HUES6 (cell line): ENCODE results near the gene TAMALIN.
A peak's percentile ranks its signal among the peaks of the same experiment; 100 is the strongest.

Experiments used
- H3K27ac ChIP-seq: 2 replicates; pipeline ENCODE4 v1.7.0; 2013; ENCODE audit warnings: low read depth, mild to moderate bottlenecking, low read length, inconsistent platforms
- H3K27me3 ChIP-seq: 2 replicates; pipeline ENCODE4 v1.6.1; 2013; ENCODE audit warnings: low read length; ENCODE audit not compliant: control insufficient read depth, insufficient read depth
- H3K36me3 ChIP-seq: 2 replicates; pipeline ENCODE4 v1.6.1; 2013; ENCODE audit warnings: low read length; ENCODE audit not compliant: control insufficient read depth, insufficient read depth
- H3K4me1 ChIP-seq: 2 replicates; pipeline ENCODE4 v1.6.1; 2013; ENCODE audit warnings: low read length; ENCODE audit not compliant: control insufficient read depth, insufficient read depth
- H3K4me3 ChIP-seq: 2 replicates; pipeline ENCODE4 v1.5.1; 2013; ENCODE audit warnings: low read depth, low read length
- H3K9ac ChIP-seq: one replicate; pipeline ENCODE4 v1.6.1; 2013; ENCODE audit warnings: mild to moderate bottlenecking, low read length
- H3K9me3 ChIP-seq: 2 replicates; pipeline ENCODE4 v1.6.1; 2013; ENCODE audit warnings: low read depth, low read length; ENCODE audit not compliant: control insufficient read depth, insufficient read depth

Gene TAMALIN

DNA sequence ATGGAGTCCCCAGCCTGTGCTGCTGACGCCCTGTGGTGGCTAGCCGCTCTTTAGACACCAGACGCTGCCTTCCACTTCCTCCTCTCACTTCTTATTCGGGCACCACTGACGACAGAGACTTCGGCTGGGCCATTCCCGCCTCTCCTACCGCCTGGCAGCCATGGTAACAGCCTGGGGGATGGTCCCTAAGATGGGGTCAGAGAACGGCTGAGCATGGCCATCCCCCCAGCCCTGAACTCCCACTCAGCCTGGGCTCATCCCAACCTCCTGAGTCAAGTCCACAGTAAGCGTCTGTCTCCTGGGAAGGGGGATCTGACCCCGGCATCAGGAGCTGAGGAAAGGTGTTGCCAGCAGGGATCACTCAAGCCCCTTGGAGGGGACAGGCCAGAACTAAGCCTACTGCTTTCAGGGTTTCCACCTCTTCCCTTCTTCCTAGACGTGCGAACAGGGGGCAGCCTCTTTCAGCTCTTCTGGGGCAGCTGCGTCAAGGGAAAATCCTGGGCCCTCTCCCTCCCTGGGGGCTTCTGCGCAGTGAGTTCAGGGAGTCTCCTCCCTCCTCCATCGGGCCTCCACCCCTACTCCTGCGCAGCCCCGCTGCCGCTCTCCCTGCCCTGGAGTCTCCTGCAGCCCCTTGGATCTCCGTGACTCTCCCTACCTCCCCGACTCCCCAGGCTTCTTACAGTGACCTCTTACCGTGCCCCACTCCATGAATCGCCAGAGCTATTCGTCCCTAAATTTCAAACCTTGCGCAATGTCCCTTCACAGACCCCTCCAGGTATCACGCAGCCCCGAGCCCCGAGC lies 643 bp upstream of the TAMALIN start:
- Histone ChIP-seq H3K27ac (no peak overlapping the region), H3K9me3 (no peaks in the 10 kb centered on the region), H3K27me3 (peaks cover 52% of the 10 kb centered on the region), H3K4me1 (peaks cover 39% of the 10 kb centered on the region), H3K4me3 (peak overlapping the region; percentile 60), H3K36me3 (peaks cover 1% of the 10 kb centered on the region; the same call in 1 of the 2 replicates), H3K9ac (no peak overlapping the region)

DNA sequence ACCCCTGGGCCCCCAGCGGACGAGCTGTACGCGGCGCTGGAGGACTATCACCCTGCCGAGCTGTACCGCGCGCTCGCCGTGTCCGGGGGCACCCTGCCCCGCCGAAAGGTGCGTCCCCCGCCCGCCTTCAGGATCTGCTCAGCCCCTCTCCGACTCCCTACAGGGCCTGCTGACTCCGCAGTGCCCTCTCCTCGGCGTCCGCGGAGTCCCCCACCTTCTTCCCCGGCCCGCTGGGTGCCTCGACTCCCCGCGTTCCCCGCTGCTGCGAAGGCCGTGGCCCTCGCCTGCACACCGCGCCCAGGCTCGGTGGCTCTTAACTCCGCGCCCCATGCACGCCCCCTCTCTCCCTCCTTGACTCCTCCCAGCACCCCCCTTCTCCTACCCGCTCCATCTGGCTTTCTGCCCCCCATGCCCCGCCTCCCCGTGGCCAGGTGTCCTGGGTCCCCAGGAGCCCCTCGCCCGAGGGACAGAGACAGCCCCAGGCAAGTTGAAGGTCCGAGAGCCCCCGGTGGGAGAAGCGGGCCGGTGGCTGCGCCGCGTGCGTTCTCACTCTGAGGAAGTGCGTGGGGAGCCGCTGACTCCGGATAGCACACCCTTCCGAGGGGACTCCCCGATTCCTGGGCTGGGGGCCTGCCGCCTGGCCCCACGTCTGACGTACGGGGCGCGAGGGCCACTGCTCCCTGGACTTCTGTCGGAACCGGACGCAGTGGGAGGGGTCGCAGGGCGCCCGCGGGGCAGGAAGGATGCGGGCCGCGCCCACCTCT lies 594 bp downstream of the TAMALIN start:
- peak overlapping the region; percentile 54 for H3K9ac ChIP-seq
- peaks cover 39% of the 10 kb centered on the region for H3K4me1 ChIP-seq
- H3K4me3 ChIP-seq: peak overlapping the region; percentile 64

DNA sequence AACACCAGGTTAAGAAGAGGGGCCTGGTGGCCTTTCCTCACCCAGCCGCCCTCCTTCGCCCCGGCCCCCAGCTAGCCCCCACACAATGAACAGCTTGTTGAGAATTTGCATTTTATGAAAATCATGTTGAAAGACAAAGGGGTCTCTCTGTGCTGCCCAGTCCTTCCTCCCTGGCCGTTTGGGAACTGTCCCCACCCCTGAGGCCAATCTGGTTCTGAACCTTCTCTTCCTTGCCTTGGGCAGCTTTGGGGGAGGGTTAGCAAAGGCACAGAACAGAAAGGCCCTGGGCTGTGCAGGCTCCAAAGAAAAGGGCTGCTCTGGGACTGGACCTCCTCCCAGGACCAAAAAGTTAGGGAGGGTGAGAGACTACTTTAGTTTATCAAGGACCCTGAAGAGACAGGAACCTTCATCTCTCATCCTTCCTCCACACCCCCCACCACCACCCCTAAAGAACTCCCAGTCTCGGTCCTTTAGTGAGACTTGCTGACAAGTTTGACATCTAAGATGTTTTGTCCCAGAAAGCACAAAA lies 1.3 kb downstream of the TAMALIN start:
- Histone ChIP-seq H3K9me3 (no peaks in the 10 kb centered on the region), H3K36me3 (peaks cover 12% of the 10 kb centered on the region; the same call in 1 of the 2 replicates), H3K4me1 (peaks cover 39% of the 10 kb centered on the region), H3K27me3 (peaks cover 52% of the 10 kb centered on the region), H3K9ac (no peak overlapping the region), H3K4me3 (peak overlapping the region; percentile 64), H3K27ac (no peak overlapping the region)

More for the DNA sequence above, 594 bp downstream of the TAMALIN start:
- Histone ChIP-seq H3K36me3 (peaks cover 10% of the 10 kb centered on the region; the same call in 1 of the 2 replicates), H3K27me3 (peaks cover 52% of the 10 kb centered on the region), H3K27ac (no peak overlapping the region), H3K9me3 (no peaks in the 10 kb centered on the region)

DNA sequence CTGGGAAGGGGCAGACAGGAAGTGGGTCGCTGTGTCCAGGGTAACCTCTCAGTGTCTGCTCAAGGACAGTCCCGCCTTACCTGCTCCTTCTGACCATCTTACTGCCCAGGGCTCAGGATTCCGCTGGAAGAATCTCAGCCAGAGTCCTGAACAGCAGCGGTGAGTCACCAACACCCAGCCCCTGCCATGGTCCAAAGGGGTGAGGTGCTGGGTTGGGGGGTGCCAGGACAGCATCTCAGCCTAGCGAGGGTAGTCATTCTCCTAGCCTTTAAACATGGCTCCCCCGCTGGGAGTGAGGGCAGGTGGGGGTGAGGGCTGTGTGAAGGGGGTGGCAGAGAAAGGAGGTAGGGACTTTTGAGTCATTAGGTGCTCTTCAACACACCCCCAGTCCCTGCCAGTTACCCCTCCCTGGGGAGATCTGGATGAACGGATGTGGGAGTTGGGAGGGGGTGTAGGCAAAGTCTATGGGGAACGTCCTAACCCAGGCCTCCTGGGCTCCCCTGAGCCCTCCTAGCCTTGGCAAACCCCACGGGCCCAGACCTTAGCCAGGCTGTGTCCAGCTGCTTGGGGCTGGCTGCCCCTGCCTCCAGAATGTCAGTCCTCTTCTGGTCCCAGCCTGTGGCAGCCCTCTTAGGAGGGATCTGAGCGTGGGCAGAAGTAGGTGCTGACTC lies 2.5 kb downstream of the TAMALIN start:
- peaks cover 44% of the 10 kb centered on the region for H3K4me1 ChIP-seq
- H3K4me3 ChIP-seq: no peak overlapping the region
- no peaks in the 10 kb centered on the region for H3K9me3 ChIP-seq
- H3K27ac ChIP-seq: no peak overlapping the region
- no peak overlapping the region for H3K9ac ChIP-seq
- H3K27me3 ChIP-seq: peaks cover 63% of the 10 kb centered on the region
- H3K36me3 ChIP-seq: peaks cover 12% of the 10 kb centered on the region; the same call in 1 of the 2 replicates

DNA sequence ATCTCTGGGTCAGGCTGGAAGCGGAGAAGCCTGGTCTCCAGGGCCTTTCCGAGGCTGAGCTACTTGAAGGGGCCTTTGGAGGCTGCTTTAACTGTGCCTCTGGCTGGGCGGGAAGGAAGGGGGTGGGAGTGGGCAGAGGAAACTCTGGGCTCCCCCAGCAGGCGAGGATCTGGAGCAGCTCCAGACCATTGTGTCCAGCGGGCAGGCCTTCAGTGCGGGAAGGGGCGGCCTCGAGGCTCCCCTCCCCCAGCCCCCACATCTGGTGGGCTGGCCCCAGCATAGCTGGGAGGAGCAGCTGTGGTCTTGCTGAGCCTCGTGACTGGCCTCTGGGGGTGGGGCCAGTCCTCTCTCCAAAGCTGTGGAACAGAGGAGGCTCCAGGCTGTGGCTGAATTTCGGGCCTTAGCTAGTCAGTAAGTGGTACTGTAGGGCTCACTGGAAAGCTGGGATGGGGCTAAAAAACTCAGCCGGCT lies 3.4 kb downstream of the TAMALIN start:
- peaks cover 12% of the 10 kb centered on the region; the same call in 1 of the 2 replicates for H3K36me3 ChIP-seq
- H3K4me3 ChIP-seq: no peak overlapping the region
- peaks cover 46% of the 10 kb centered on the region for H3K4me1 ChIP-seq
- H3K27ac ChIP-seq: no peak overlapping the region; the same call in 1 of the 2 replicates
- H3K27me3 ChIP-seq: peaks cover 59% of the 10 kb centered on the region
- no peaks in the 10 kb centered on the region for H3K9me3 ChIP-seq
- H3K9ac ChIP-seq: peak overlapping the region; percentile 40

DNA sequence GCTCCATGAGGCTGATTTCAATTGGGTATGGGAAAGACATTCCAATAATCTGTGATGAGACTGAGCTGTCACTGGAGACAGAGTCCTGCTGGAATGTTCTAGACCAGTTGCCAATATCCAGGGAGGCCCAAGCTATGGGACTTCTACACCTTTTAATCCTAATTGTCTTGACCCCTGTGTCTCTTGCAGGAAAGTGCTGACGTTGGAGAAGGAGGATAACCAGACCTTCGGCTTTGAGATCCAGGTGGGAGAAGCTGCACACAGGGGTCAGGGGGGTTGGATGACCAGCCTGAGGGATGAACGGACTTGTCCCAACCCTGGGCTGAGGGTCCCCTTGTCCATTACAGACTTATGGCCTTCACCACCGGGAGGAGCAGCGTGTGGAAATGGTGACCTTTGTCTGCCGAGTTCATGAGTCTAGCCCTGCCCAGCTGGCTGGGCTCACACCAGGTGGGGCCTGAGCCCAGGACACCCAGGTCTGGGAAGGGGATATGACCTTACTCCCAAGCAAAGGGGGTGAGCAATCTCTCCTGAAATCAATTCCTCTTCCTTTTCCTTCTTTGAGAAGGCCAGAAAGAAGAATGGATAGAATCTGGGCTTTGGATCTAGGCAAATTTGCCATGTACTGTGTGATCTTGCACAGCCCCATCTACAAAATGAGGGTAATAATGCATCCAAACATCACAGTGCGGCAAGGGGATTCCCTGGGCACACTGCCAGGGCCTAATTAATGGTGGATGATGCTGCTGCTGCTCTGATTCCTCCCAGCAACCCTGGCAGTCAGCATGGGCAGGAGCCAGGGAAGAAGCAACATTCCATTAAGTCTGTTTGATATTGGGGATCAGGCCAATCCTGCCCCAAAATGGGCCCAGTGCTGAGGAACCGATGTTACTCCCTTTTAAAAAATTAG lies 4.2 kb downstream of the TAMALIN start:
- peak overlapping the region; percentile 5 for H3K9ac ChIP-seq
- peaks cover 59% of the 10 kb centered on the region for H3K27me3 ChIP-seq
- H3K36me3 ChIP-seq: peaks cover 12% of the 10 kb centered on the region; the same call in 1 of the 2 replicates
- no peak overlapping the region for H3K4me3 ChIP-seq
- H3K4me1 ChIP-seq: peaks cover 47% of the 10 kb centered on the region
- no peak overlapping the region for H3K27ac ChIP-seq
- no peaks in the 10 kb centered on the region for H3K9me3 ChIP-seq

DNA sequence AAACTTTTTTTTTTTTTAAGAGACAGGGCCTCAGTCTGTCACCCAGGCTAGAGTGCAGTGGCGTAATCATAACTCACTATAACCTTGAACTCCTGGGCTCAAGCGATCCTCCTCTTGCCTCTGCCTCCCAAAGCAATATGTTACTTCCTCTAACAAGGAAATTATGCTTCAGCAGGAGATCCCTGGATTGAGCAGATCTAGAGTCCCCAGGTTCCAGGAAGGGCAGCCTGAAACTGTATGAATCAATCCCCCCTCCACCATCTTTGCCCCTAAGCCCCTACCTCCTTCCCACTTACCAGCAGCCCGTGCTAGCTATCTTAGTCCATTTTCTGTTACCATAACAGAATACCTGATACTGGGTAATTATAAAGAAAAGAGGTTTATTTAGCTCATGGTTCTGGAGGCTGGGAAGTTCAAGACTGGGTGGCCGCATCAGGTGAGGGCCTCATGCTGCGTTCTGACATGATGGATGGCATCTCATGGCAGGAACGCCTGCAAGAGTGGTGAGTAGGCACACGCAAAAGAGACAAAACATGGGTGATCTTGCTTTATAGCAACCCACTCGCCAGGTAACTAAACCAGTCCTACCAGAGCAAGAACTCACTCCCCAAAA lies 5.0 kb downstream of the TAMALIN start:
- Histone ChIP-seq H3K27ac (no peak overlapping the region), H3K27me3 (peaks cover 57% of the 10 kb centered on the region), H3K9me3 (no peaks in the 10 kb centered on the region), H3K4me3 (no peak overlapping the region), H3K4me1 (peaks cover 43% of the 10 kb centered on the region), H3K36me3 (peaks cover 12% of the 10 kb centered on the region; the same call in 1 of the 2 replicates), H3K9ac (no peak overlapping the region)

DNA sequence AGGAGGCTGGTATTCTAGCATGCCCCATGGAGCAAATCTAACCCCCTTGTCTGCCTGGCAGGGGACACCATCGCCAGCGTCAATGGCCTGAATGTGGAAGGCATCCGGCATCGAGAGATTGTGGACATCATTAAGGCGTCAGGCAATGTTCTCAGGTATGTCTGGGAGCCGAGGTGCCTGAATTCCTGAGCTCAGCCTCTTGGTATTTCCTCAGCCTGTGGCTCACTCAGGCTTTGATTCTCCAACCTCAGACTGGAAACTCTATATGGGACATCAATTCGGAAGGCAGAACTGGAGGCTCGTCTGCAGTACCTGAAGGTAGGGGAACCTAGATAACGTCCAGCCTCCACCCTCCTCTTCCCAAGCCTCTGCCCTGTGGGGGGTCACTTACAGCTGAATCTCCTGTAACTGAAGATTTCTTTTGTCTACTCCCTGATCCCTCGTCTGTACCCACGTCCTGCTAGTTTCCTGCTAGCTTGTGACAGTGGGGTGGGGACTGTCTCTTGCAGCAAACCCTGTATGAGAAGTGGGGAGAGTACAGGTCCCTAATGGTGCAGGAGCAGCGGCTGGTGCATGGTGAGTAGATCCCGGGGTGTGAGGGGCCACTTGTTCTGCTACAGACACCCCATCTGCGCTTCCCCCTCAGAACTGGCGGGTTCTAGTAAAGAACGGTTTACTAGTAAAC lies 7.0 kb downstream of the TAMALIN start:
- no peak overlapping the region for H3K27ac ChIP-seq
- H3K9me3 ChIP-seq: no peaks in the 10 kb centered on the region
- H3K36me3 ChIP-seq: peaks cover 12% of the 10 kb centered on the region; the same call in 1 of the 2 replicates
- no peak overlapping the region for H3K4me3 ChIP-seq
- H3K4me1 ChIP-seq: peaks cover 41% of the 10 kb centered on the region
- no peak overlapping the region for H3K9ac ChIP-seq
- peaks cover 43% of the 10 kb centered on the region for H3K27me3 ChIP-seq
